OCI-LY1 (cell line): ENCODE measurements around the gene DUOX1.

Source experiments
- H2AFZ ChIP-seq: fragments of 200-600 bp; sonication (generic), shearing (Covaris generic); 2 replicates; pipeline ENCODE4 v1.6.0; 2014; ENCODE audit warnings: antibody characterized with exemption, mild to moderate bottlenecking, low read length
- H3F3A ChIP-seq: fragments of 200-600 bp; sonication (generic), shearing (Covaris generic); 2 replicates; pipeline ENCODE4 v1.6.0; 2014; ENCODE audit warnings: mild to moderate bottlenecking, antibody characterized with exemption, low read length, moderate library complexity; ENCODE audit not compliant: insufficient read depth
- H3K27ac ChIP-seq: fragments of 200-600 bp; sonication (generic); 2 replicates; pipeline ENCODE4 v1.5.1; 2014; ENCODE audit warnings: low read length, mixed run types, mild to moderate bottlenecking, low read depth; ENCODE audit not compliant: poor library complexity, severe bottlenecking
- H3K27me3 ChIP-seq: fragments of 200-600 bp; sonication (generic); 2 replicates; pipeline ENCODE4 v1.6.0; 2014; ENCODE audit warnings: antibody characterized with exemption, mild to moderate bottlenecking, low read length, moderate library complexity; ENCODE audit not compliant: insufficient read depth
- H3K36me3 ChIP-seq: fragments of 200-600 bp; sonication (generic); 2 replicates; pipeline ENCODE4 v1.6.1; 2014; ENCODE audit warnings: mild to moderate bottlenecking, antibody characterized with exemption, low read length, moderate library complexity, mixed read lengths; ENCODE audit not compliant: insufficient read depth
- H3K4me1 ChIP-seq: fragments of 200-600 bp; sonication (generic); 2 replicates; pipeline ENCODE4 v1.5.1; 2014; ENCODE audit warnings: mild to moderate bottlenecking, low read length, moderate library complexity; ENCODE audit not compliant: insufficient read depth, severe bottlenecking
- H3K4me2 ChIP-seq: fragments of 200-600 bp; sonication (generic), shearing (Covaris generic); 2 replicates; pipeline ENCODE4 v1.6.1; 2014; ENCODE audit warnings: low read length
- H3K4me3 ChIP-seq: fragments of 200-600 bp; sonication (generic); 2 replicates; pipeline ENCODE4 v1.5.1; 2014; ENCODE audit warnings: low read length, low read depth, mild to moderate bottlenecking, mixed read lengths; ENCODE audit not compliant: poor library complexity, severe bottlenecking
- H3K79me2 ChIP-seq: fragments of 200-600 bp; shearing (Covaris generic); 2 replicates; pipeline ENCODE4 v1.6.1; 2016; ENCODE audit warnings: mixed run types, low read length, mixed read lengths; ENCODE audit not compliant: insufficient read depth
- H3K9ac ChIP-seq: fragments of 200-600 bp; sonication (generic), shearing (Covaris generic); 2 replicates; pipeline ENCODE4 v1.6.1; 2014; ENCODE audit warnings: mild to moderate bottlenecking, low read length, mixed read lengths
- H3K9me2 ChIP-seq: fragments of 200-600 bp; sonication (generic), shearing (Covaris generic); 2 replicates; pipeline ENCODE4 v1.6.1; 2014; ENCODE audit warnings: low read depth, mild to moderate bottlenecking, low read length, mixed read lengths
- H3K9me3 ChIP-seq: fragments of 200-600 bp; shearing (Covaris generic); 2 replicates; pipeline ENCODE4 v1.6.1; 2014; ENCODE audit warnings: low read length, mixed read lengths
- H4K20me1 ChIP-seq: fragments of 200-600 bp; sonication (generic), shearing (Covaris generic); 2 replicates; pipeline ENCODE4 v1.6.0; 2016; ENCODE audit warnings: mild to moderate bottlenecking, low read length; ENCODE audit not compliant: insufficient read depth
- CTCF ChIP-seq: fragments of 200-600 bp; sonication (generic), shearing (Covaris generic); IDR thresholded peaks from 2 replicates; pipeline ENCODE4 v1.5.1; 2017; ENCODE audit warnings: mild to moderate bottlenecking, antibody characterized with exemption, low read length, moderate library complexity, mixed read lengths
- EZH2 ChIP-seq: fragments of 200-600 bp; sonication (generic), shearing (Covaris generic); IDR thresholded peaks from 2 replicates; pipeline ENCODE4 v1.8.0; 2017; ENCODE audit warnings: borderline replicate concordance, mixed run types, mild to moderate bottlenecking, antibody characterized with exemption, low read length, moderate library complexity, mixed read lengths

Gene DUOX1

GRCh38 chr15:45147606-45148005, 17.8 kb downstream of the DUOX1 start:
- H3K9me3 ChIP-seq, result no peaks in the 10 kb centered on the region
- H4K20me1 ChIP-seq, result no peaks in the 10 kb centered on the region
- TF ChIP-seq EZH2 (no peak), CTCF (no peak)
- no peaks in the 10 kb centered on the region for H3K79me2 ChIP-seq
- no peak overlapping the region for H3K4me3 ChIP-seq
- H3K27ac ChIP-seq, result no peak overlapping the region
- H3F3A ChIP-seq, result no peaks in the 10 kb centered on the region
- no peaks in the 10 kb centered on the region for H3K4me1 ChIP-seq
- H3K9ac ChIP-seq, result no peak overlapping the region
- H3K4me2 ChIP-seq, result no peak overlapping the region
- H3K27me3 ChIP-seq, result no peaks in the 10 kb centered on the region
- H2AFZ ChIP-seq, result no peak overlapping the region
- H3K9me2 ChIP-seq, result no peaks in the 10 kb centered on the region
- no peaks in the 10 kb centered on the region for H3K36me3 ChIP-seq

- H3K4me1 ChIP-seq, result no peaks in the 10 kb centered on the region
- H3K36me3 ChIP-seq, result no peaks in the 10 kb centered on the region
- no peak overlapping the region for H3K4me3 ChIP-seq
- no peaks in the 10 kb centered on the region for H3K79me2 ChIP-seq
- H3F3A ChIP-seq, result no peaks in the 10 kb centered on the region
- no peak overlapping the region for H3K9ac ChIP-seq
- no peak overlapping the region for H3K4me2 ChIP-seq
- no peaks in the 10 kb centered on the region for H3K9me2 ChIP-seq
- H2AFZ ChIP-seq, result no peak overlapping the region
- H4K20me1 ChIP-seq, result no peaks in the 10 kb centered on the region
- no peaks in the 10 kb centered on the region for H3K27me3 ChIP-seq
- no peak overlapping the region for H3K27ac ChIP-seq
- no peaks in the 10 kb centered on the region for H3K9me3 ChIP-seq
- TF ChIP-seq EZH2 (no peak), CTCF (no peak)
Measured at GRCh38 chr15:45148076-45149059, 18.6 kb downstream of the DUOX1 start.

- Histone ChIP-seq H3K9ac (no peak overlapping the region), H3K4me1 (no peaks in the 10 kb centered on the region), H2AFZ (no peak overlapping the region), H3K27me3 (no peaks in the 10 kb centered on the region), H3F3A (no peaks in the 10 kb centered on the region), H3K9me3 (no peaks in the 10 kb centered on the region), H3K9me2 (no peaks in the 10 kb centered on the region), H4K20me1 (no peaks in the 10 kb centered on the region), H3K36me3 (no peaks in the 10 kb centered on the region), H3K4me2 (no peak overlapping the region), H3K79me2 (no peaks in the 10 kb centered on the region), H3K4me3 (no peak overlapping the region), H3K27ac (no peak overlapping the region)
- TF ChIP-seq CTCF (no peak), EZH2 (no peak)
Measured at GRCh38 chr15:45149060-45149459, 19.3 kb downstream of the DUOX1 start.
